GM11168 (cell line): ENCODE results near the gene DLEC1.

Experiments
- in situ Hi-C: fragments of 300-500 bp; cut with MboI; formaldehyde crosslinking; loops from one replicate; pipeline ENCODE4 v1.12.0; 2022; ENCODE audit warnings: low sequenced_read_pairs; ENCODE audit not compliant: unreplicated experiment

Gene DLEC1

GRCh38 chr3:38016410-38016809 is 22.6 kb upstream of the DLEC1 start:
- in situ Hi-C loops = no loop called here

- in situ Hi-C loops = no loop called here
Measured at GRCh38 chr3:38016847-38017444, 22.1 kb upstream of the DLEC1 start.

GRCh38 chr3:38017445-38018295 is 21.3 kb upstream of the DLEC1 start:
- in situ Hi-C loops = no loop called here

GRCh38 chr3:38018296-38019266 is 20.4 kb upstream of the DLEC1 start:
- in situ Hi-C loops = no loop called here

GRCh38 chr3:38019658-38020341 is 19.2 kb upstream of the DLEC1 start:
- in situ Hi-C loops = no loop called here

GRCh38 chr3:38020342-38020726 is 18.7 kb upstream of the DLEC1 start:
- in situ Hi-C loops = no loop called here

- in situ Hi-C loops = no loop called here
Measured at GRCh38 chr3:38021196-38021595, 17.8 kb upstream of the DLEC1 start.

GRCh38 chr3:38022301-38022700 is 16.7 kb upstream of the DLEC1 start:
- in situ Hi-C loops = no loop called here

GRCh38 chr3:38022896-38023709 is 15.9 kb upstream of the DLEC1 start:
- in situ Hi-C loops = no loop called here

- in situ Hi-C loops = no loop called here
Measured at GRCh38 chr3:38026856-38027255, 12.2 kb upstream of the DLEC1 start.

- in situ Hi-C loops = no loop called here
Measured at GRCh38 chr3:38027466-38028465, 11.2 kb upstream of the DLEC1 start.

GRCh38 chr3:38028621-38029361 is 10.2 kb upstream of the DLEC1 start:
- in situ Hi-C loops = no loop called here

- in situ Hi-C loops = no loop called here
Measured at GRCh38 chr3:38029400-38030125, 9.4 kb upstream of the DLEC1 start, which contains the start of gene PLCD1. Gene PLCD1, minus strand, starts transcription at chr3:38029642. Its CDS starts 103 bp downstream, at chr3:38029539.

GRCh38 chr3:38030126-38031021 is 8.6 kb upstream of the DLEC1 start:
- in situ Hi-C loops = no loop called here

GRCh38 chr3:38031022-38031994 is 7.7 kb upstream of the DLEC1 start:
- in situ Hi-C loops = no loop called here
